GM12892 (cell line): ENCODE measurements around the gene SHROOM2.

Experiments
- POLR2A ChIP-seq: IDR thresholded peaks from 2 replicates; pipeline ENCODE4 v1.6.1; 2011; ENCODE audit warnings: low read depth, low read length, control low read depth
- POLR2AphosphoS5 ChIP-seq: IDR thresholded peaks from 2 replicates; pipeline ENCODE4 v1.6.1; 2011; ENCODE audit warnings: low read depth, low read length, control low read depth
- TAF1 ChIP-seq: IDR thresholded peaks from 2 replicates; pipeline ENCODE4 v1.6.1; 2011; ENCODE audit warnings: low read depth, mild to moderate bottlenecking, control low read depth, low read length, borderline replicate concordance

- TF ChIP-seq POLR2A (no peak), POLR2AphosphoS5 (no peak), TAF1 (no peak)
Measured at GRCh38 chrX:9885150-9885549, 98.9 kb downstream of the SHROOM2 start.
